Neural progenitor cell (in vitro differentiated cells): ENCODE results near the gene VCL.

Experiments
- CTCF ChIP-seq: fragments of 200-600 bp; sonication (generic); IDR thresholded peaks from 2 replicates; pipeline ENCODE4 v1.5.1; 2017; ENCODE audit warnings: antibody characterized with exemption, mild to moderate bottlenecking
- EZH2 ChIP-seq: fragments of 200-600 bp; sonication (generic); IDR thresholded peaks from 2 replicates; pipeline ENCODE4 v1.6.1; 2017; ENCODE audit warnings: antibody characterized with exemption, mild to moderate bottlenecking, moderate library complexity

GRCh38 chr10:73968098-73968521, 29.8 kb upstream of the VCL start:
- TF ChIP-seq CTCF = no peak
- no peak for TF ChIP-seq EZH2
